Activated CD4-positive, alpha-beta T cell treated with anti-CD3 and anti-CD28 coated beads for 48 hours (primary cell): Measurements from ENCODE around the gene ADAM12.
A peak's percentile ranks its signal among the peaks of the same experiment; 100 is the strongest.

Source experiments
- DNase-seq: peaks from one replicate; pipeline ENCODE4 v3.0.0-alpha.2; 2020

Gene ADAM12

DNA sequence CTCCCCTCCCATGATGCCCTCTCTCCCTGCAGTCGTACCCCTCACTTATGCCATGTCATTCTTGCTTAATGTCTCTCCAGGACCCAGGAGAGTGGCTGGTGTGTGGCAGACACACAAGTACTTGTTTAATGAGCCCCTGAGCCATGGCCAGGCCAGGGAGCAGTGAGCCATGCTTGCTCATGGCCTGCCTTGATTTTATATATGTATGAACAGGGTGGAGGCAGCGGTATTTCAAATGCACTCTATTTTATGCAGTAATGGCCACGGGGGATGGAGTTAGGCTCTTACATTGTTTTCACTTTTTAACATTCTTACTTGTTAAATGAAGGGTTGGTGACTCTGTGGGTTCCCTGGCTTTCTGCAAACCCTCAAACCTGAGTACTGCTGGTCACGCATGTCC is 347.2 kb downstream of the ADAM12 start:
- DNase-seq: no peak

DNA sequence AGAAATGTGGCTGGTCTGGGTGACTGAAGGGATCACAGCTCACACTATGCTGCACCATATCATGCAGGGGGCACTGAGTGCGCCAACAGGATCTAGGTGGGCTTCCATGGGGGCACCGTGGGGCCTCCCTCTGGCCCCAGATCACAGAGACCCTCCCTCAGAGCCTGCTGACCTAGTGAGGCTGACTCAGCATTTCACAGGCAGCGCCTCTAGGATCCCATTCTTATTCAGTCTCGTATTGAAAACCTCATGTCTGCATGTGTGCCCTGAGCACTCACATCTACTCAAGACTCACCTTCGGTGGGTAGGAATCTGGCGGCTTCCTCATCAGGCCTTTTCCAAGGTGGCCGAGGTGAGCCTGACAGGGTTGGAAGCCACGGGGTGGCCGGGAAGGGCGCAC is 350.3 kb downstream of the ADAM12 start:
- no peak for DNase-seq

DNA sequence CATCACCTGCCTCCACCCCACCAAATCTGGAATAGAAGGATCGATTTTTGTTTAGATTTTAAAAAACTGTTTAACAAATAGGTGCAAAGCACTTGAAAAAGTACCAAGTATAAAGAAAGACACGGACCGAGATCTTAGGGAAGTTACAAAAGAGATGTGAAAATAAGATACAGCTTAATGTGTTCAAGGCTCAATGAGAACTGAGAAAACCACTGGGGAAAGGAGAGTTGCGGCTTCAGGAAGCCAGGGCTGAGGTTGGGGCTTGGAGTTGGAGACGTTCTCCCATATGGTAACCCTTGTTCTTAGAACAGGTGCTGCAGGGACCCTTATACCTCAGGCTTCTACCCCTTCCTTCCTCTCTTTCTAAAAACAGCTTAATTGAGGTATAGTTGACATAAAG is 351.8 kb downstream of the ADAM12 start:
- DNase-seq: no peak

DNA sequence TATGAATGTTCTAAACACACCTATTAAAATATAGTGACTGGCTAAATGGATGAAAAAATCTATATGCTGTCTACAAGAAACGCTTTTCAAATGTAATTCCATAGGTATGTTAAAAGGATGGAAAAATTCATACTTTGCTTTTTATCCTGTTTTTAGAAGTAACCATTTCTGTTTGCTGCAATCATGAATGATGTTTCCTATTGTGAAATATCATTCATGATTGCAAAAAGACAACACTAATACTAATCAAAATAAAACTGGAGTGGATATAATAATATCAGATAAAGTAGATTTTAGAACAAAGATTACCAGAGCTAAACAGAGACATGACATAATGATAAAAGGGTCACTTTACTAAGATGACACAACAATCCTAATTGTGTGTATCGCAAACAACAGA is 353.7 kb downstream of the ADAM12 start:
- no peak for DNase-seq

DNA sequence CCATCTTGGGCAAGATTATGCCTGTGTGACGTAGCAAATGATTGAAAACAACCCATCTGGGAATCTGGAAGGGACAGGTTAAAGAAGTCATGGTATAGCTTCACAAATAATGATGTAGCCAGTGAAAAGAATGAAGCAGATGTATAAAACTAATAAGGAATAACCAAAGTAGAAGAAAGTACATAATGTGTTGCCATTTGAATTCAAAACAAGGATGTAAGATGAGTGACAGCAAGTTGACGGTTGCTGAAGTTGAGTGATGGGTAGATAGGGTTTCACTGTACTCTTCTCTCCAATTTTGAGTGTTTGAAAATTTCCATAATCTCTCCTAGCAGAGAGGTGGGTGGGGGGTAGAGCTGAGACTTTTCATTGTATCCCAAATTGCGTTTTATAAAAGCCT is 358.3 kb downstream of the ADAM12 start:
- no peak for DNase-seq

GRCh38 chr10:126027692-126028091 is 360.6 kb downstream of the ADAM12 start:
- DNase-seq: no peak

GRCh38 chr10:126022841-126023240 is 365.4 kb downstream of the ADAM12 start:
- no peak for DNase-seq

DNA sequence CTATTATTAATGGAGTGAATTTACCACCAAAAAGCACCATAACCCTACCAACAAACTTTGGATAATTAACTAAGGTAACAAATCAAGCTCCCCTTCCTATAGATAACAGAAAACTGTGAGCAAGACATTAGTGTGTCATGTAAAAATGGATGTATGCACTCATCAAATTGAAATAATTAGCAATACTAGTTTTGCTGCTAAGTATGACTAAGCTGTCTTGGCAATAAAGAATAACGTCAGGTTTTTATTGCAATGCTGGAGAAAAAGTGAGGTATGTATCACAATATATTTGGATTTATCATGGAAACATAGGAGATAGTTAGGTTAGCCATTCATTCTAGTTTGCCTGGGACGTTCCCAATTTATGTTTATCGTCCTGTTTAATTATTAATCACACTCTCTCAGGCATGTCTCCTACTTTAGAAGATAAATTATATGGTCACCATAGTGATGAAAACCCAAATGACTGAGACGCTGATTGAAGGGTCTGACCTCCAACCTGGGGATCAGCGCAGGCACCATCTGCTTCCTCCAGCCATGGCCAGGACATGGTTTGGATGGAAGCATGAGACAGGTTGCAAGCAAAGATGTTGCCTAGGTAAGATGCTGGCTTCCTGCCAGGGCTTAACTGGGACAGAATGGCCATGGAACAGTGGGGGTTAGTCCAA is 366.3 kb downstream of the ADAM12 start:
- DNase-seq: no peak

GRCh38 chr10:126017961-126018560 is 370.2 kb downstream of the ADAM12 start:
- DNase-seq: no peak

GRCh38 chr10:126016882-126017281 is 371.4 kb downstream of the ADAM12 start:
- no peak for DNase-seq

DNA sequence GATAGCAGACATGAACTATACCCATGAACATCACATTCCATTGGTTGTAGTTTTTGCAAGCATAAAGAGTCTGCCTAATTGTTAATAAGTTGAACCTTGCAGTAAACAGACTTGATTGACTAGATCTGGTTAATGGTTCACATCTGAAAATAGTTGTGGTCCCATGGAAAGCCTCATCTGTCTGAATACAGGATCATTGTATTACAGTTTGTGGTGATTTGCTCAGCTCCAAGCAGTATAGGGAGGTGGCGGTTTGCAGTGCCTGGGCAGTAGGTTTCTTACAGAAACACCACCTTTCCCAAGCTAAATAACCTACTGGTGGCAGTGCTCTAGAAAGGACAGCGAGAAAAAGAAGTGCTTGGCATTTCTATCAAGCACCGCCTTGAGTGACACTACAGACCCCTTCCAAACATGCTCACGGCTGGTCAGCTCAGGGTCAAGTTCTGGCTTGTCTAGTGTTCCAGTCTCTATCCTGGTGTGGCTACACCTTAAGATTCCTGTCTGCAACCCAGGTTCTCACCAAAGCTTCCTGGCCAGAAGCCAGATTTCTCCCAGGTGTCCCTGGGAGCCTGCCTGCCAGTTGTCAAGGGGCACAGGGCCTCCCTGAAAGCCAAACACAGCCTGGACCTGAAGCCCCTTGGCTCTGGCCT is 372.0 kb downstream of the ADAM12 start:
- DNase-seq: no peak

- DNase-seq: no peak
Observed at GRCh38 chr10:126015413-126015812, 372.9 kb downstream of the ADAM12 start.

DNA sequence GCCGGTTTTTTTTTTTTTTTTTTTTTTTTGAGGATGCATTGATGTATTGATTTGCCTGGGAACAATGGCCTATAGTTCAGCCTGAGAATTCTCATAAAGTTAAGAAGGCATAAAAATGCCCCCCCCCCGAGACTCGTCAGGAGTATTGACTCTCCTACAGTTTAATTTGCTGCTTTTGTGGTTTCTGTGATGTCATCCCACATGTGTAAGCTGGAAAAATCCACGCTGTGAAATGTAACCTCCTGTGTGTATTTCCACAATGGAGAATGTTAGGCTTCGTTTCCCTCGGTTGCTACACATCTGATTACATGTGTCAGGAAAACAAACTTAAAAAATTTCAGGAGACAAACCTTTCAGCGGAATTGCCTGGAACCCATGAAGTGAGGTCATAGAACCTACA is 374.0 kb downstream of the ADAM12 start:
- no peak for DNase-seq

GRCh38 chr10:126013489-126014281 is 374.6 kb downstream of the ADAM12 start:
- DNase-seq: peak; percentile 20

GRCh38 chr10:126012485-126012884 is 375.8 kb downstream of the ADAM12 start:
- no peak for DNase-seq

GRCh38 chr10:126011995-126012394 is 376.3 kb downstream of the ADAM12 start:
- DNase-seq: no peak

GRCh38 chr10:126009650-126010049 is 378.6 kb downstream of the ADAM12 start:
- DNase-seq: no peak

DNA sequence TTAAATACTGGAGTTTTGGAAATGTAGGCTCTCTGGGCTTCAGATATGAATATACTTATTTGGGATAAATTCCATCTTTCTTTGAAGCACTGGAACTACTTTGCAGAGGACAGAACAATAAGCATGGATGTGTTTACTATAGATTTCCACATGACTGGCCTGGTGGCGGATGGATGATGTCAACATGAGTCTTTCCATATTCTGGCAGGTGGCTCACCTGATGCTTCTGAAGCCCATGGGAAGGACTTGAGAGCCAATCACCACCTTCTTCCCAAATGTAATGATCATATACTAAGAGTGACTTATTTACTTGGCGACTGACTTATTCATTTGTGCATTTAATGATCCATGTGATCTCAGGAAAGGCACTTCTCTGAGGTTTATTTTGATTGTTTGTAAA is 381.4 kb downstream of the ADAM12 start:
- no peak for DNase-seq

DNA sequence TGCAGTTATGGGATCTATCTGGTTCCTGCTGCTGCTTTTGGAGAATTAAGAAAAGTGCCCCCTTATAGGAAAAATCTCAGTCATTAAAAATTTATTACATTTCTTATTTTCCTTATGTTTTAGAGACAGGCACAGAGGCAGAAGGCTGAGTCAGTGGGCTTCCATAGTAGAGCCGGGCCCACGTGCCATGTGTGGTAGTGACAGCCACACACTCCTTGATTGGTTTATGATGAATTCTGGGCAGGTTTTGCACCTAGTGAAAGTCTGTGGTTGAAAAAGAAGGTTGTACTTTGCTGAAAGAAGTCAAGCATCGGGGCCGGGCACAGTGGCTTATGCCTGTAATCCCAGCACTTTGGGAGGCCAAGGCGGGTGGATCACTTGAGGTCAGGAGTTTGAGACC is 382.0 kb downstream of the ADAM12 start:
- DNase-seq: no peak

GRCh38 chr10:126004752-126005151 is 383.5 kb downstream of the ADAM12 start:
- DNase-seq: no peak

DNA sequence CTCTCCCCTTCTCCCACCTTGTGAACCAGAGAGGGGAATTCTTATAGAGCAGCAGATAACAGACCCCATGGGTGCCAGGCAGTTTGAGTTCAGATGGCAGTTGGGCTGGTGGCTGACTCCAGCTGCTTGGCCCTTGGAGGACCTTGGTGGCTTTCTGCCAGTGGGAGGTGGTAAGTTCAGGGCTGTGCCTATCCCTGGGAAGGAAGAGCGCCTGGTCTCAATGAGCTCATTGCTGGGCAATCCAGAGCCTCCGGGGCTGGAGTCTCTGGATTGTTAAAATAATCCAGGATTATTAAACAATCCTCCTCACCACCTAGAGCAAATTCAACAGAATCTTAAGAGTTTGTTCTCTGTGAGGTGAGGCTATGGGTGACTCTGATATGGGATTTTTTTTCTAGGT is 386.7 kb downstream of the ADAM12 start:
- DNase-seq: no peak

- no peak for DNase-seq
Observed at GRCh38 chr10:125999694-126000093, 388.6 kb downstream of the ADAM12 start.

- DNase-seq: no peak
Observed at GRCh38 chr10:125997586-125997985, 390.7 kb downstream of the ADAM12 start.
